Measurements from ENCODE around the gene CNIH3.

CNIH3 gene

GRCh38 chr1:224629965-224630364 lies 13.8 kb downstream of the CNIH3 start:
- ATAC-seq (ENCODE audit: insufficient read depth, low read depth) = no peak

GRCh38 chr1:224631462-224632115 lies 15.5 kb downstream of the CNIH3 start:
- H3K27me3 ChIP-seq (ENCODE audit: insufficient read depth, low read length, poor library complexity) = no peaks in the 10 kb centered on the region

More at GRCh38 chr1:224629965-224630364, 13.8 kb downstream of the CNIH3 start:
- no peak for DNase-seq
- TF ChIP-seq EZH2 (IDR thresholded peaks at IDR 0.05; ENCODE audit: borderline replicate concordance, low read depth, low read length, severe bottlenecking) (no peak), CTCF (IDR thresholded peaks at IDR 0.05; ENCODE audit: borderline replicate concordance, extremely low read depth, low read length, poor library complexity, severe bottlenecking) (no peak)
- Histone ChIP-seq H3K9ac (ENCODE audit: low read depth, low read length) (no peak overlapping the region; the same call in 1 of the 2 replicates), H2AFZ (ENCODE audit: low read depth, low read length) (no peak overlapping the region), H3K79me2 (ENCODE audit: insufficient read depth, low read length) (peaks cover 28% of the 10 kb centered on the region), H3K9me3 (ENCODE audit: insufficient read depth, low read length, severe bottlenecking) (no peaks in the 10 kb centered on the region), H3K4me2 (ENCODE audit: insufficient read depth, low read length) (no peak overlapping the region), H4K20me1 (ENCODE audit: insufficient read depth, low read length) (peaks cover 8% of the 10 kb centered on the region; the same call in 1 of the 2 replicates), H3K4me3 (ENCODE audit: low read depth in 1 of 2, low read length in 2 of 2) (no peak overlapping the region), H3K4me1 (ENCODE audit: insufficient read depth, low read length) (peaks cover 11% of the 10 kb centered on the region), H3K27ac (ENCODE audit: low read length) (no peak overlapping the region), H3K36me3 (ENCODE audit: insufficient read depth, low read length) (peaks cover 17% of the 10 kb centered on the region), H3K27me3 (ENCODE audit: insufficient read depth, low read length, poor library complexity) (no peaks in the 10 kb centered on the region)

GRCh38 chr1:224632381-224632871 lies 16.3 kb downstream of the CNIH3 start:
- H3K4me2 ChIP-seq (ENCODE audit: insufficient read depth, low read length) = no peak overlapping the region

More at GRCh38 chr1:224631462-224632115, 15.5 kb downstream of the CNIH3 start:
- Histone ChIP-seq H3K4me2 (ENCODE audit: insufficient read depth, low read length) (no peak overlapping the region), H3K9ac (ENCODE audit: low read depth, low read length) (no peak overlapping the region), H3K9me3 (ENCODE audit: insufficient read depth, low read length, severe bottlenecking) (no peaks in the 10 kb centered on the region), H3K36me3 (ENCODE audit: insufficient read depth, low read length) (peaks cover 12% of the 10 kb centered on the region), H3K79me2 (ENCODE audit: insufficient read depth, low read length) (peaks cover 18% of the 10 kb centered on the region), H4K20me1 (ENCODE audit: insufficient read depth, low read length) (peaks cover 8% of the 10 kb centered on the region; the same call in 1 of the 2 replicates), H2AFZ (ENCODE audit: low read depth, low read length) (no peak overlapping the region), H3K4me3 (ENCODE audit: low read depth in 1 of 2, low read length in 2 of 2) (no peak overlapping the region), H3K4me1 (ENCODE audit: insufficient read depth, low read length) (peaks cover 9% of the 10 kb centered on the region), H3K27ac (ENCODE audit: low read length) (no peak overlapping the region)
- ATAC-seq (ENCODE audit: insufficient read depth, low read depth) (no peak), DNase-seq (no peak)
- TF ChIP-seq EZH2 (IDR thresholded peaks at IDR 0.05; ENCODE audit: borderline replicate concordance, low read depth, low read length, severe bottlenecking) = no peak
- TF ChIP-seq CTCF (IDR thresholded peaks at IDR 0.05; ENCODE audit: borderline replicate concordance, extremely low read depth, low read length, poor library complexity, severe bottlenecking) = no peak

More at GRCh38 chr1:224632381-224632871, 16.3 kb downstream of the CNIH3 start:
- no peak for ATAC-seq (ENCODE audit: insufficient read depth, low read depth)
- peaks cover 8% of the 10 kb centered on the region; the same call in 1 of the 2 replicates for H3K36me3 ChIP-seq (ENCODE audit: insufficient read depth, low read length)
- no peak overlapping the region for H3K27ac ChIP-seq (ENCODE audit: low read length)
- H3K9ac ChIP-seq (ENCODE audit: low read depth, low read length) = no peak overlapping the region
- H4K20me1 ChIP-seq (ENCODE audit: insufficient read depth, low read length) = peaks cover 8% of the 10 kb centered on the region; the same call in 1 of the 2 replicates
- TF ChIP-seq CTCF (IDR thresholded peaks at IDR 0.05; ENCODE audit: borderline replicate concordance, extremely low read depth, low read length, poor library complexity, severe bottlenecking) (no peak), EZH2 (IDR thresholded peaks at IDR 0.05; ENCODE audit: borderline replicate concordance, low read depth, low read length, severe bottlenecking) (no peak)
- no peaks in the 10 kb centered on the region for H3K9me3 ChIP-seq (ENCODE audit: insufficient read depth, low read length, severe bottlenecking)
- H2AFZ ChIP-seq (ENCODE audit: low read depth, low read length) = no peak overlapping the region
- H3K27me3 ChIP-seq (ENCODE audit: insufficient read depth, low read length, poor library complexity) = no peaks in the 10 kb centered on the region
- peaks cover 13% of the 10 kb centered on the region; the same call in 1 of the 2 replicates for H3K79me2 ChIP-seq (ENCODE audit: insufficient read depth, low read length)
- no peak for DNase-seq
- H3K4me1 ChIP-seq (ENCODE audit: insufficient read depth, low read length) = peaks cover 13% of the 10 kb centered on the region
- H3K4me3 ChIP-seq (ENCODE audit: low read depth in 1 of 2, low read length in 2 of 2) = no peak overlapping the region

Measured in DND-41 (cell line).